Psoas muscle (tissue), 8 donors: Measurements from ENCODE around the gene FRS2. TPM values are rescaled to one million over a fixed set of nuclear protein-coding genes. Genes with fewer than 3 reads are reported as not detected.

Experiments used
- ATAC-seq, 4 donors: fragments of 200-7000 bp; cut with Tn5 transposase; one replicate each; pipeline ENCODE4 v1.9.1; 2020; ENCODE audit warnings: moderate library complexity in 3 of 4, mild to moderate bottlenecking in 2 of 4
- DNase-seq, 2 donors: peaks; one replicate each; pipeline ENCODE4 v3.0.0-alpha.2; 2020
- H3K27ac ChIP-seq: fragments of 200-600 bp; one replicate; pipeline ENCODE4 v1.8.0; 2022
- H3K27me3 ChIP-seq, 3 donors: fragments of 200-600 bp in 1 of 3; one replicate each; pipeline versions ENCODE4 v1.6.1 to v1.8.0; 2013 to 2022; ENCODE audit warnings: low read length in 2 of 3, mild to moderate bottlenecking in 2 of 3, moderate library complexity in 1 of 3; ENCODE audit not compliant: insufficient read depth in 3 of 3
- H3K36me3 ChIP-seq, 2 donors: fragments of 200-600 bp in 1 of 2; one replicate each; pipeline versions ENCODE4 v1.6.1 to v1.8.0; 2013 to 2022; ENCODE audit warnings: low read depth in 1 of 2, mild to moderate bottlenecking in 1 of 2, moderate library complexity in 1 of 2; ENCODE audit not compliant: insufficient read depth in 1 of 2
- H3K4me1 ChIP-seq: fragments of 200-600 bp; one replicate; pipeline ENCODE4 v1.8.0; 2022
- H3K4me3 ChIP-seq: fragments of 200-600 bp; one replicate; pipeline ENCODE4 v1.8.0; 2022; ENCODE audit warnings: mild to moderate bottlenecking
- H3K9me3 ChIP-seq: fragments of 200-600 bp; one replicate; pipeline ENCODE4 v1.8.0; 2022
- CTCF ChIP-seq: fragments of 200-600 bp; IDR thresholded peaks from one replicate; pipeline ENCODE4 v1.8.0; 2022; ENCODE audit warnings: antibody characterized with exemption
- WGBS, 3 donors: extraction: QIAGEN DNeasy Blood & Tissue Kit; methylation state at CpG; one replicate each; pipeline versions ENCODE4 v1.1.6 to v1.1.7; 2013; 5-methylcytosine and 5-hydroxymethylcytosine counted together
- intact Hi-C, 2 donors: fragments of 100-400 bp; cut with DNase I; formaldehyde crosslinking; loops; one replicate each; pipeline versions ENCODE4 v1.11.0 to v1.14.2; 2022
- polyA plus RNA-seq, 3 donors: library from polyadenylated mRNA; stranded (reverse); fragments of 200-250 nt; gene quantifications; one replicate each; pipeline ENCODE4 v1.2.3, GENCODE V29; 2013
- total RNA-seq, 4 donors: library from RNA; stranded (reverse); fragmentation: NEBNext Ultra II Directional in 2 of 4; extraction: Animal tissue kit (Norgen Biotek cat#: 25700) in 2 of 4; gene quantifications; one replicate each; pipeline versions ENCODE4 v1.2.1 to v1.2.4, GENCODE V29; 2021 to 2023
- donor health status: healthy with polysubstance abuse.
- donor health status: DM: no; HTN: no; CAD: no; lungs with moderate emphysema.
- donor health status: Bipolar disorder and iron deficiency.
- donor health status: healthy.
- donor health status: DM: yes; HTN: yes; CAD: no.
- donor health status: DM: no; HTN: no; CAD: no.
- donor health status: DM: no; HTN: no; CAD: no.
- donor health status: DM: yes; HTN: yes; CAD: no.

Gene FRS2
- total and polyA plus RNA-seq, 7 donors: 3.6 to 18.9 (median 13.1) TPM

GRCh38 chr12:69508621-69509020 lies 38.4 kb downstream of the FRS2 start:
- Histone ChIP-seq H3K9me3 (no peaks in the 10 kb centered on the region), H3K27ac (no peak overlapping the region), H3K36me3 (no peaks in the 10 kb centered on the region), H3K4me1 (peaks cover 48% of the 10 kb centered on the region), H3K27me3 (no peaks in the 10 kb centered on the region), H3K4me3 (no peak overlapping the region)
- ATAC-seq (no peak), DNase-seq (no peak)
- TF ChIP-seq CTCF: no peak
- intact Hi-C loops: no loop called here
- 91 to 97% (median 97%) methylated on average over 1 of the region's 1 CpG for WGBS, 3 donors

- ATAC-seq: no peak
- Histone ChIP-seq H3K9me3 (no peaks in the 10 kb centered on the region), H3K4me3 (no peak overlapping the region), H3K27me3 (no peaks in the 10 kb centered on the region), H3K27ac (no peak overlapping the region), H3K4me1 (peaks cover 55% of the 10 kb centered on the region), H3K36me3 (no peaks in the 10 kb centered on the region)
- TF ChIP-seq CTCF: no peak
- DNase-seq: no peak
- intact Hi-C loops: no loop called here
- 92 to 97% (median 93%) methylated on average over 1 of the region's 1 CpG for WGBS, 3 donors
These were observed 39.1 kb downstream of the FRS2 start for GRCh38 chr12:69509308-69509736.

GRCh38 chr12:69509904-69510827 lies 40.0 kb downstream of the FRS2 start:
- ATAC-seq: no peak
- H3K27ac ChIP-seq: no peak overlapping the region
- DNase-seq: no peak
- no peaks in the 10 kb centered on the region for H3K9me3 ChIP-seq
- no peaks in the 10 kb centered on the region for H3K27me3 ChIP-seq
- 57 to 66% (median 59%) methylated on average over 5 of the region's 5 CpGs for WGBS, 3 donors
- TF ChIP-seq CTCF: no peak
- no peak overlapping the region for H3K4me3 ChIP-seq
- intact Hi-C loops: loop anchor here in 1 of 2 donors (5.0 kb wide), 1 partner anchor 47 kb away; no protein-coding TSS in a partner anchor
- no peaks in the 10 kb centered on the region for H3K36me3 ChIP-seq
- peaks cover 64% of the 10 kb centered on the region for H3K4me1 ChIP-seq

- WGBS, 3 donors: 66 to 83% (median 70%) methylated on average over 1 of the region's 1 CpG
- TF ChIP-seq CTCF: no peak
- ATAC-seq: no peak
These were observed 40.8 kb downstream of the FRS2 start for GRCh38 chr12:69511016-69511415.

More at GRCh38 chr12:69511016-69511415, 40.8 kb downstream of the FRS2 start:
- Histone ChIP-seq H3K27ac (no peak overlapping the region), H3K4me1 (peaks cover 59% of the 10 kb centered on the region), H3K36me3 (no peaks in the 10 kb centered on the region), H3K9me3 (no peaks in the 10 kb centered on the region), H3K27me3 (no peaks in the 10 kb centered on the region), H3K4me3 (no peak overlapping the region)
- no peak for DNase-seq
- intact Hi-C loops: loop anchor here in 1 of 2 donors (5.0 kb wide), 1 partner anchor 46 kb away; no protein-coding TSS in a partner anchor
